Measurements from ENCODE around the gene IGFN1. TPM values are rescaled to one million over a fixed set of nuclear protein-coding genes. Genes with fewer than 3 reads are reported as not detected.

The IGFN1 gene
- total and polyA plus RNA-seq, 2 of the 4 experiments (the other 2 are of a cell fraction), result 0.05 TPM; not detected in 1

DNA sequence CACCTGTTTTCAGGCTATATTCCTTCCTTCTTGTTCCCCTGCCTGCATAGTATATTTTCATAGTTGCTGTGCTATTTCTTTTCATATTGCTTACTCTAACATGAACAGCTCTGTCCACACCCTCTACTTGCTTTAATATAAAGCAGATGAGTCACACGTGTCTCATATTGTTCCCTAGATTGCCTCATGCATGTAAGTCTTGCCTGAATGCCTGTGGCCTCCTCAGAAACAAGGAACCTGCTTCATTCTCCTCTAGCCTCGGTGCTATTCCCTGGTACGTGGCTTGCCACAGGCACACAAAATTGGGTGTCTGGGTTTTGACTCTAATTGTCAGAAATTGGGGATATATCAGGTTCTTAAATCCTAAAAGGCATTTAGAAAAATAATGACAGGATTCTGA, 76.2 kb downstream of the IGFN1 start:
- Histone ChIP-seq H2BK5ac (ENCODE audit: low read depth, low read length, poor library complexity, severe bottlenecking) (peak overlapping the region; percentile 91), H3K27ac (ENCODE audit: insufficient read depth, low read length) (no peak overlapping the region), H3K4me2 (ENCODE audit: low read depth, low read length) (no peak overlapping the region; the same call in 1 of the 2 replicates), H3K9ac (ENCODE audit: low read depth, low read length) (no peak overlapping the region), H3K9me1 (ENCODE audit: insufficient read depth, low read length) (peaks cover 16% of the 10 kb centered on the region), H2BK15ac (ENCODE audit: low read depth, low read length) (no peak overlapping the region), H4K5ac (ENCODE audit: low read depth, low read length) (no peak overlapping the region), H2AK5ac (ENCODE audit: low read depth, low read length) (no peak overlapping the region), H2AFZ (replicated peaks; ENCODE audit: low read length, poor library complexity) (no peak overlapping the region), H3K14ac (replicated peaks; ENCODE audit: low read depth, low read length) (no peak overlapping the region), H2BK20ac (ENCODE audit: low read depth, low read length) (0 out of 2 replicates have a peak overlapping the region, but pooled peaks have one; percentile 8), H3K4me3 (ENCODE audit: insufficient read depth, low read depth, low read length) (no peak overlapping the region), H2BK120ac (ENCODE audit: low read depth, low read length) (peak overlapping the region; percentile 82; the same call in 1 of the 2 replicates), H2AK9ac (replicated peaks; ENCODE audit: low read depth, low read length, poor library complexity) (no peak overlapping the region), H3K4me1 (ENCODE audit: control insufficient read depth, insufficient read depth, low read length) (peaks cover 12% of the 10 kb centered on the region), H3K4ac (ENCODE audit: low read depth, low read length) (no peak overlapping the region), H4K20me1 (ENCODE audit: insufficient read depth, low read length) (no peaks in the 10 kb centered on the region), H3K36me3 (ENCODE audit: control insufficient read depth, insufficient read depth, low read length) (no peaks in the 10 kb centered on the region), H3K79me1 (ENCODE audit: low read depth in 1 of 2, low read length in 2 of 2) (no peaks in the 10 kb centered on the region), H3K23ac (ENCODE audit: low read depth, low read length) (no peak overlapping the region), H3K9me3 (ENCODE audit: control insufficient read depth, insufficient read depth, low read length) (no peaks in the 10 kb centered on the region), H4K91ac (ENCODE audit: insufficient read depth, low read depth, low read length) (no peak overlapping the region), H4K8ac (ENCODE audit: low read depth in 2 of 2, low read length in 2 of 2) (no peak overlapping the region), H3K27me3 (ENCODE audit: control insufficient read depth, insufficient read depth, low read length) (no peaks in the 10 kb centered on the region; the same call in 1 of the 2 replicates), H3K56ac (ENCODE audit: extremely low read depth, insufficient read depth, low read length) (no peak overlapping the region), H3K18ac (ENCODE audit: low read depth, low read length) (no peak overlapping the region)
- intact Hi-C loops (cut with micrococcal nuclease), result loop anchor here (10.0 kb wide), 1 partner anchor 1168 kb away; no protein-coding TSS in a partner anchor
- ATAC-seq (ENCODE audit: low read depth) (peak; percentile 87), DNase-seq (peak; percentile 95)
- ChIA-PET POLR2A (ENCODE audit: unreplicated experiment) (no interaction called here), CTCF (interaction anchor here (0.8 to 0.9 kb wide), 2 partner anchors 81 to 95 kb away, joined by 3 read pairs; no protein-coding TSS in a partner anchor)
- in situ Hi-C loops (cut with MboI; ENCODE audit: low sequenced_read_pairs), result no loop called here
- TF ChIP-seq RAD21 (IDR thresholded peaks at IDR 0.05; ENCODE audit: low read length) (no peak), CHD1 (IDR thresholded peaks at IDR 0.05; ENCODE audit: low read depth, low read length) (no peak), BHLHE40 (IDR thresholded peaks at IDR 0.05; ENCODE audit: low read depth, low read length) (peak; percentile 81), CEBPB (IDR thresholded peaks at IDR 0.05; ENCODE audit: low read depth, low read length) (peak; percentile 98), RFX5 (IDR thresholded peaks at IDR 0.05; ENCODE audit: low read depth, low read length) (no peak), MAZ (IDR thresholded peaks at IDR 0.05; ENCODE audit: borderline replicate concordance, low read depth, low read length) (no peak), RCOR1 (IDR thresholded peaks at IDR 0.05; ENCODE audit: insufficient replicate concordance, low read length) (no peak), NFE2L2 (IDR thresholded peaks at IDR 0.05; ENCODE audit: low read depth, low read length) (no peak), MXI1 (IDR thresholded peaks at IDR 0.05; ENCODE audit: borderline replicate concordance, low read depth, low read length) (no peak; the same call in 1 of the 2 replicates), SMC3 (IDR thresholded peaks at IDR 0.05; ENCODE audit: low read depth, low read length) (no peak), POLR2A (IDR thresholded peaks at IDR 0.05; ENCODE audit: low read depth, low read length) (no peak; the same call in 1 of the 2 replicates), MAFK (IDR thresholded peaks at IDR 0.05; ENCODE audit: low read depth, low read length) (peak; percentile 13; the same call in 1 of the 2 replicates), FOS (IDR thresholded peaks at IDR 0.05; ENCODE audit: low read depth, low read length) (peak; percentile 78)
- TF ChIP-seq, protein P1, sequence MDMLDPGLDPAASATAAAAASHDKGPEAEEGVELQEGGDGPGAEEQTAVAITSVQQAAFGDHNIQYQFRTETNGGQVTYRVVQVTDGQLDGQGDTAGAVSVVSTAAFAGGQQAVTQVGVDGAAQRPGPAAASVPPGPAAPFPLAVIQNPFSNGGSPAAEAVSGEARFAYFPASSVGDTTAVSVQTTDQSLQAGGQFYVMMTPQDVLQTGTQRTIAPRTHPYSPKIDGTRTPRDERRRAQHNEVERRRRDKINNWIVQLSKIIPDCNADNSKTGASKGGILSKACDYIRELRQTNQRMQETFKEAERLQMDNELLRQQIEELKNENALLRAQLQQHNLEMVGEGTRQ (IDR thresholded peaks at IDR 0.05; ENCODE audit: low read depth, low read length), result no peak
- TF ChIP-seq, protein P2, sequence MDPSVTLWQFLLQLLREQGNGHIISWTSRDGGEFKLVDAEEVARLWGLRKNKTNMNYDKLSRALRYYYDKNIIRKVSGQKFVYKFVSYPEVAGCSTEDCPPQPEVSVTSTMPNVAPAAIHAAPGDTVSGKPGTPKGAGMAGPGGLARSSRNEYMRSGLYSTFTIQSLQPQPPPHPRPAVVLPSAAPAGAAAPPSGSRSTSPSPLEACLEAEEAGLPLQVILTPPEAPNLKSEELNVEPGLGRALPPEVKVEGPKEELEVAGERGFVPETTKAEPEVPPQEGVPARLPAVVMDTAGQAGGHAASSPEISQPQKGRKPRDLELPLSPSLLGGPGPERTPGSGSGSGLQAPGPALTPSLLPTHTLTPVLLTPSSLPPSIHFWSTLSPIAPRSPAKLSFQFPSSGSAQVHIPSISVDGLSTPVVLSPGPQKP (IDR thresholded peaks at IDR 0.05; ENCODE audit: borderline replicate concordance, low read depth, low read length), result no peak
- TF ChIP-seq, protein P3, sequence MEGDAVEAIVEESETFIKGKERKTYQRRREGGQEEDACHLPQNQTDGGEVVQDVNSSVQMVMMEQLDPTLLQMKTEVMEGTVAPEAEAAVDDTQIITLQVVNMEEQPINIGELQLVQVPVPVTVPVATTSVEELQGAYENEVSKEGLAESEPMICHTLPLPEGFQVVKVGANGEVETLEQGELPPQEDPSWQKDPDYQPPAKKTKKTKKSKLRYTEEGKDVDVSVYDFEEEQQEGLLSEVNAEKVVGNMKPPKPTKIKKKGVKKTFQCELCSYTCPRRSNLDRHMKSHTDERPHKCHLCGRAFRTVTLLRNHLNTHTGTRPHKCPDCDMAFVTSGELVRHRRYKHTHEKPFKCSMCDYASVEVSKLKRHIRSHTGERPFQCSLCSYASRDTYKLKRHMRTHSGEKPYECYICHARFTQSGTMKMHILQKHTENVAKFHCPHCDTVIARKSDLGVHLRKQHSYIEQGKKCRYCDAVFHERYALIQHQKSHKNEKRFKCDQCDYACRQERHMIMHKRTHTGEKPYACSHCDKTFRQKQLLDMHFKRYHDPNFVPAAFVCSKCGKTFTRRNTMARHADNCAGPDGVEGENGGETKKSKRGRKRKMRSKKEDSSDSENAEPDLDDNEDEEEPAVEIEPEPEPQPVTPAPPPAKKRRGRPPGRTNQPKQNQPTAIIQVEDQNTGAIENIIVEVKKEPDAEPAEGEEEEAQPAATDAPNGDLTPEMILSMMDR (conservative IDR thresholded peaks at IDR 0.05; ENCODE audit: low read depth, low read length), result no peak
- dilution Hi-C loops (cut with HindIII; ENCODE audit: low sequenced_read_pairs, unreplicated experiment), result no loop called here
- no TSS peak for BruUV-seq (replicated peaks)
- no CpG with 5 or more reads among the region's 3 CpGs for WGBS, 2 experiments (ENCODE audit: extremely low coverage in 2 of 2, insufficient read length in 1 of 2)
